Neural cell (in vitro differentiated cells): Measurements from ENCODE around the gene PALB2.

ENCODE experiments used
- CTCF ChIP-seq: fragments of 450-650 bp; IDR thresholded peaks from 2 replicates; pipeline ENCODE4 v1.5.1; 2014; ENCODE audit warnings: antibody characterized with exemption, mild to moderate bottlenecking, moderate library complexity; ENCODE audit not compliant: poor library complexity, severe bottlenecking
- EP300 ChIP-seq: fragments of 450-650 bp; conservative IDR thresholded peaks from 2 replicates; pipeline ENCODE4 v1.6.1; 2014; ENCODE audit warnings: antibody characterized with exemption, mild to moderate bottlenecking, moderate library complexity; ENCODE audit not compliant: poor library complexity, severe bottlenecking
- EZH2 ChIP-seq: fragments of 200-600, 300-800 bp; shearing (Covaris generic), sonication (generic); IDR thresholded peaks from 2 replicates; pipeline ENCODE4 v1.6.1; 2014; ENCODE audit warnings: antibody characterized with exemption, low read length, borderline replicate concordance, mild to moderate bottlenecking; ENCODE audit not compliant: insufficient read depth, poor library complexity, severe bottlenecking
- POLR2AphosphoS5 ChIP-seq: IDR thresholded peaks from 2 replicates; pipeline ENCODE4 v1.6.1; 2012
- RAD21 ChIP-seq: fragments of 450-650 bp; conservative IDR thresholded peaks from 2 replicates; pipeline ENCODE4 v1.6.1; 2014; ENCODE audit warnings: antibody characterized with exemption, mild to moderate bottlenecking, moderate library complexity
- SMC3 ChIP-seq: fragments of 450-650 bp; conservative IDR thresholded peaks from 2 replicates; pipeline ENCODE4 v1.6.1; 2014; ENCODE audit warnings: antibody characterized with exemption, mild to moderate bottlenecking, moderate library complexity; ENCODE audit not compliant: poor library complexity

- no peak for TF ChIP-seq EZH2
- no peak for TF ChIP-seq SMC3
- TF ChIP-seq POLR2AphosphoS5 = no peak
- no peak for TF ChIP-seq CTCF
- no peak for TF ChIP-seq EP300
- TF ChIP-seq RAD21 = no peak
These were observed 50.9 kb downstream of the PALB2 start for GRCh38 chr16:23590181-23590580.
